Lung (tissue), 12 donors: Measurements from ENCODE around the gene CHD6. TPM values are rescaled to one million over a fixed set of nuclear protein-coding genes. Genes with fewer than 3 reads are reported as not detected.

Experiments used
- ATAC-seq: fragments of 200-7000 bp; cut with Tn5 transposase; one replicate; pipeline ENCODE4 v1.9.1; 2020; ENCODE audit warnings: moderate number of reproducible peaks; ENCODE audit not compliant: insufficient read depth, low FRiP score
- DNase-seq, 3 donors: peaks; one replicate each; pipeline ENCODE4 v3.0.0-alpha.2; 2013 to 2017
- H3K27ac ChIP-seq, 2 donors: one replicate each; pipeline ENCODE4 v1.5.1; 2013; ENCODE audit warnings: mild to moderate bottlenecking in 2 of 2, moderate library complexity in 2 of 2, control low read depth in 1 of 2, inconsistent platforms in 1 of 2, low read depth in 1 of 2, low read length in 1 of 2
- H3K27me3 ChIP-seq, 3 donors: one replicate each; pipeline ENCODE4 v1.5.1; 2013; ENCODE audit warnings: low read length in 2 of 3; ENCODE audit not compliant: control insufficient read depth in 3 of 3, insufficient read depth in 3 of 3
- H3K36me3 ChIP-seq, 4 donors: one replicate each; pipeline ENCODE4 v1.5.1; 2013; ENCODE audit warnings: low read length in 4 of 4, mild to moderate bottlenecking in 1 of 4, moderate library complexity in 1 of 4; ENCODE audit not compliant: control insufficient read depth in 4 of 4, insufficient read depth in 4 of 4
- H3K4me1 ChIP-seq, 5 donors: one replicate each; pipeline ENCODE4 v1.5.1; 2013; ENCODE audit warnings: low read length in 5 of 5, mild to moderate bottlenecking in 2 of 5, moderate library complexity in 1 of 5; ENCODE audit not compliant: control insufficient read depth in 5 of 5, insufficient read depth in 5 of 5
- H3K4me3 ChIP-seq: one replicate; pipeline ENCODE4 v1.5.1; 2013; ENCODE audit warnings: mild to moderate bottlenecking, control low read depth, moderate library complexity
- H3K9ac ChIP-seq, 2 donors: one replicate each; pipeline ENCODE4 v1.5.1; 2013; ENCODE audit warnings: low read length in 2 of 2, control low read depth in 1 of 2; ENCODE audit not compliant: insufficient read depth in 1 of 2
- H3K9me3 ChIP-seq, 4 donors: one replicate each; pipeline ENCODE4 v1.5.1; 2013; ENCODE audit warnings: low read length in 3 of 4, mild to moderate bottlenecking in 1 of 4, moderate library complexity in 1 of 4; ENCODE audit not compliant: control insufficient read depth in 4 of 4, insufficient read depth in 3 of 4
- CTCF ChIP-seq: IDR thresholded peaks from 2 replicates; pipeline ENCODE4 v1.5.1; 2012; ENCODE audit warnings: mild to moderate bottlenecking; ENCODE audit errors: control extremely low read depth, extremely low read depth
- WGBS, 2 donors: extraction: QIAGEN DNeasy Blood & Tissue Kit; methylation state at CpG; one replicate each; pipeline ENCODE4 v1.1.7; 2013; 5-methylcytosine and 5-hydroxymethylcytosine counted together
- polyA plus RNA-seq, 2 donors: library from polyadenylated mRNA; stranded (reverse); fragments of 200-250 nt; gene quantifications; one replicate each; pipeline ENCODE4 v1.2.1, GENCODE V29; 2013
- total RNA-seq, 2 donors: library from RNA; depleted of rRNA in 1 of 2; stranded (reverse); fragments of >200 nt in 1 of 2; gene quantifications; one replicate each; pipeline ENCODE4 v1.2.1, GENCODE V29; 2014 to 2021
- donor health status: control.
- donor health status: control.
- donor health status: Bipolar disorder and iron deficiency.
- donor health status: healthy.
- donor health status: DM: yes; HTN: yes; CAD: no.

The CHD6 gene
- total and polyA plus RNA-seq, 4 donors = 5.0 to 95.3 (median 21.0) TPM

- ATAC-seq (no peak), DNase-seq (no peak)
- Histone ChIP-seq H3K9me3 (no peaks in the 10 kb centered on the region), H3K4me3 (no peak overlapping the region), H3K36me3 (no peaks in the 10 kb centered on the region), H3K27ac (no peak overlapping the region), H3K9ac (no peak overlapping the region), H3K4me1 (no peaks in the 10 kb centered on the region), H3K27me3 (no peaks in the 10 kb centered on the region)
- TF ChIP-seq CTCF = no peak
- WGBS, 2 donors = 77 to 88% methylated on average over 4 of the region's 4 CpGs
These were observed 13.6 kb upstream of the CHD6 start for GRCh38 chr20:41631826-41632225.

- no peak overlapping the region for H3K9ac ChIP-seq
- ATAC-seq = no peak
- WGBS, 2 donors = 98 to 100% methylated on average over 1 of the region's 1 CpG
- no peak for DNase-seq
- H3K9me3 ChIP-seq = no peaks in the 10 kb centered on the region
- no peaks in the 10 kb centered on the region for H3K4me1 ChIP-seq
- no peak overlapping the region for H3K27ac ChIP-seq
- TF ChIP-seq CTCF = no peak
- no peak overlapping the region for H3K4me3 ChIP-seq
- no peaks in the 10 kb centered on the region for H3K27me3 ChIP-seq
- no peaks in the 10 kb centered on the region for H3K36me3 ChIP-seq
These were observed 12.7 kb upstream of the CHD6 start for GRCh38 chr20:41630846-41631245.

GRCh38 chr20:41627611-41628244, 9.6 kb upstream of the CHD6 start:
- DNase-seq (no peak), ATAC-seq (no peak)
- Histone ChIP-seq H3K27me3 (no peaks in the 10 kb centered on the region), H3K9me3 (no peaks in the 10 kb centered on the region), H3K4me3 (no peak overlapping the region), H3K27ac (no peak overlapping the region), H3K4me1 (no peaks in the 10 kb centered on the region), H3K9ac (no peak overlapping the region), H3K36me3 (no peaks in the 10 kb centered on the region)
- no peak for TF ChIP-seq CTCF
- WGBS, 2 donors = 65 to 77% methylated on average over 5 of the region's 5 CpGs

- WGBS, 2 donors = 88 to 94% methylated on average over 1 of the region's 1 CpG
- H3K9ac ChIP-seq = no peak overlapping the region
- H3K4me1 ChIP-seq = no peaks in the 10 kb centered on the region
- no peak for TF ChIP-seq CTCF
- H3K27me3 ChIP-seq = no peaks in the 10 kb centered on the region
- ATAC-seq (no peak), DNase-seq (no peak)
- H3K27ac ChIP-seq = no peak overlapping the region
- no peaks in the 10 kb centered on the region for H3K9me3 ChIP-seq
- no peak overlapping the region for H3K4me3 ChIP-seq
- H3K36me3 ChIP-seq = no peaks in the 10 kb centered on the region
These were observed 8.9 kb upstream of the CHD6 start for GRCh38 chr20:41627001-41627495.
